ENCODE results near the gene PATZ1.

DNA sequence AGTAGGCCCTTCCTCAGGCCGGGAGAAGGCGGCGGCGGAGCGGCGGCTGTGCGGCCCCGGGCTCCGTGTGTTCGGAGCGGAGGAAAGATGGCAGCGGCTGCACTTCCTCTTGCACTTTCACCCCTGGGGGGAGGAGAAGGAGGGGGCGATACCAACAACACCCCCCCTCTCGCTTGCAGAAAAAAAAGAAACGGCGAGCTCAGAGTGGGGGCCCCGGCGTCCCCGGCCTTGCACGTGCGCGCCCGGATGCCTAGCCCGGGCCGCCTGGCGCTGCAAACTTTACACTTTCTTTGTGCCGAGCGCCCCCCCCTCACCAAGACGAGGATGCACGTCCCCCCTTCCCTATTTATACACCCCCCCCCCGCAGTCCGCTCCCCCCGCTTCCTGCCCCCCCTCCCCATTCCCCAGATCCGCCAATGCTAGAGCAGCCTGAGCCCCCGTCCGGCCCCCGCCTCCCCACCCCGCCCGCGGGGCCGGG is at the start of gene PATZ1:
- TF ChIP-seq, protein P1, sequence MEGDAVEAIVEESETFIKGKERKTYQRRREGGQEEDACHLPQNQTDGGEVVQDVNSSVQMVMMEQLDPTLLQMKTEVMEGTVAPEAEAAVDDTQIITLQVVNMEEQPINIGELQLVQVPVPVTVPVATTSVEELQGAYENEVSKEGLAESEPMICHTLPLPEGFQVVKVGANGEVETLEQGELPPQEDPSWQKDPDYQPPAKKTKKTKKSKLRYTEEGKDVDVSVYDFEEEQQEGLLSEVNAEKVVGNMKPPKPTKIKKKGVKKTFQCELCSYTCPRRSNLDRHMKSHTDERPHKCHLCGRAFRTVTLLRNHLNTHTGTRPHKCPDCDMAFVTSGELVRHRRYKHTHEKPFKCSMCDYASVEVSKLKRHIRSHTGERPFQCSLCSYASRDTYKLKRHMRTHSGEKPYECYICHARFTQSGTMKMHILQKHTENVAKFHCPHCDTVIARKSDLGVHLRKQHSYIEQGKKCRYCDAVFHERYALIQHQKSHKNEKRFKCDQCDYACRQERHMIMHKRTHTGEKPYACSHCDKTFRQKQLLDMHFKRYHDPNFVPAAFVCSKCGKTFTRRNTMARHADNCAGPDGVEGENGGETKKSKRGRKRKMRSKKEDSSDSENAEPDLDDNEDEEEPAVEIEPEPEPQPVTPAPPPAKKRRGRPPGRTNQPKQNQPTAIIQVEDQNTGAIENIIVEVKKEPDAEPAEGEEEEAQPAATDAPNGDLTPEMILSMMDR (IDR thresholded peaks at IDR 0.05): no peak
- TF ChIP-seq POLR2A (IDR thresholded peaks at IDR 0.05) (no peak), EP300 (IDR thresholded peaks at IDR 0.05) (no peak)

Measured in ovary (tissue), 3 donors.